Fibroblast of skin of left biceps (primary cell): ENCODE results near the gene TNRC6B.

Experiments used
- DNase-seq, 2 experiments: peaks; one replicate each; pipeline ENCODE4 v3.0.0-alpha.2; 2013; ENCODE audit warnings: low read depth in 2 of 2

The TNRC6B gene

GRCh38 chr22:40323681-40324171 lies 146.0 kb downstream of the TNRC6B start:
- DNase-seq, result no peak

GRCh38 chr22:40324468-40325305 lies 147.0 kb downstream of the TNRC6B start:
- no peak for DNase-seq

- DNase-seq, result no peak
Observed at GRCh38 chr22:40325315-40325714, 147.6 kb downstream of the TNRC6B start.

GRCh38 chr22:40326905-40327735 lies 149.4 kb downstream of the TNRC6B start:
- DNase-seq, result no peak

GRCh38 chr22:40328546-40329456 lies 151.1 kb downstream of the TNRC6B start:
- DNase-seq, result no peak

GRCh38 chr22:40329466-40329865 lies 151.7 kb downstream of the TNRC6B start:
- no peak for DNase-seq

- no peak for DNase-seq
Observed at GRCh38 chr22:40330086-40330485, 152.4 kb downstream of the TNRC6B start.

- no peak for DNase-seq
Observed at GRCh38 chr22:40330615-40331014, 152.9 kb downstream of the TNRC6B start.

GRCh38 chr22:40331706-40332105 lies 154.0 kb downstream of the TNRC6B start:
- no peak for DNase-seq

- DNase-seq, result no peak
Observed at GRCh38 chr22:40332319-40332781, 154.6 kb downstream of the TNRC6B start.

GRCh38 chr22:40334060-40334459 lies 156.3 kb downstream of the TNRC6B start:
- DNase-seq, result no peak

- no peak for DNase-seq
Observed at GRCh38 chr22:40334899-40335298, 157.2 kb downstream of the TNRC6B start.

- no peak for DNase-seq
Observed at GRCh38 chr22:40335358-40335757, 157.6 kb downstream of the TNRC6B start.

- DNase-seq, result no peak
Observed at GRCh38 chr22:40340044-40340443, 162.3 kb downstream of the TNRC6B start.

GRCh38 chr22:40341604-40342003 lies 163.9 kb downstream of the TNRC6B start:
- DNase-seq, result no peak

GRCh38 chr22:40342521-40342920 lies 164.8 kb downstream of the TNRC6B start:
- no peak for DNase-seq

GRCh38 chr22:40345271-40345670 lies 167.5 kb downstream of the TNRC6B start:
- no peak for DNase-seq

- no peak for DNase-seq
Observed at GRCh38 chr22:40345815-40346184, 168.1 kb downstream of the TNRC6B start.

- DNase-seq, result peak; percentile 43 to 48
Observed at GRCh38 chr22:40346185-40347118, 168.7 kb downstream of the TNRC6B start, which contains the start of gene ADSL. Gene ADSL (plus strand): TSS chr22:40346500. CDS start chr22:40346559, 59 bp downstream.

GRCh38 chr22:40347300-40347699 lies 169.6 kb downstream of the TNRC6B start:
- DNase-seq, result no peak
